GM12878 (cell line): Measurements from ENCODE around the gene TRIM28. TPM values are rescaled to one million over a fixed set of nuclear protein-coding genes. Genes with fewer than 3 reads are reported as not detected.

Source experiments
- ASH2L ChIP-seq: fragments of 300-600, 200-600 bp; sonication (generic); IDR thresholded peaks from 2 replicates; pipeline ENCODE4 v1.6.1; 2017; ENCODE audit warnings: low read depth, mild to moderate bottlenecking, borderline replicate concordance
- BACH1 ChIP-seq: fragments of 450-650 bp; IDR thresholded peaks from 2 replicates; pipeline ENCODE4 v1.6.1; 2017; ENCODE audit warnings: mild to moderate bottlenecking, borderline replicate concordance
- CEBPB ChIP-seq, 2 experiments: fragments of 150-350 bp in 1 of 2; IDR thresholded peaks; 2 replicates each; pipeline ENCODE4 v1.6.1; 2012 to 2014; ENCODE audit warnings: low read depth in 2 of 2, low read length in 2 of 2, borderline replicate concordance in 1 of 2, inconsistent platforms in 1 of 2
- CHD1 ChIP-seq: IDR thresholded peaks from 2 replicates; pipeline ENCODE4 v1.6.1; 2012; ENCODE audit warnings: low read depth, low read length, improper control_type of control experiment
- E2F8 ChIP-seq: fragments of 450-650 bp; IDR thresholded peaks from 2 replicates; pipeline ENCODE4 v1.6.1; 2018; ENCODE audit warnings: mild to moderate bottlenecking, low read depth, moderate library complexity; ENCODE audit not compliant: partially characterized antibody
- FOXM1 ChIP-seq: IDR thresholded peaks from 2 replicates; pipeline ENCODE4 v1.6.1; 2012; ENCODE audit warnings: low read depth, mild to moderate bottlenecking, inconsistent platforms, low read length, moderate library complexity
- HSF1 ChIP-seq: fragments of 150-350 bp; IDR thresholded peaks from 2 replicates; pipeline ENCODE4 v1.6.1; 2014; ENCODE audit warnings: mild to moderate bottlenecking, low read depth, low read length
- JUNB ChIP-seq: IDR thresholded peaks from 2 replicates; pipeline ENCODE4 v1.6.1; 2016; ENCODE audit warnings: antibody characterized with exemption, mild to moderate bottlenecking
- KLF5 ChIP-seq: fragments of 450-650 bp; IDR thresholded peaks from 2 replicates; pipeline ENCODE4 v1.6.1; 2014; ENCODE audit warnings: mild to moderate bottlenecking; ENCODE audit not compliant: partially characterized antibody
- MTA2 ChIP-seq: fragments of 450-650 bp; IDR thresholded peaks from 2 replicates; pipeline ENCODE4 v1.6.1; 2016; ENCODE audit warnings: low read depth, mild to moderate bottlenecking, moderate library complexity
- NFXL1 ChIP-seq: fragments of 450-650 bp; IDR thresholded peaks from 2 replicates; pipeline ENCODE4 v1.6.1; 2017; ENCODE audit warnings: antibody characterized with exemption, mild to moderate bottlenecking, borderline replicate concordance
- NFYA ChIP-seq: IDR thresholded peaks from 2 replicates; pipeline ENCODE4 v1.6.1; 2011; ENCODE audit warnings: low read depth, mild to moderate bottlenecking, low read length, improper control_type of control experiment, borderline replicate concordance
- PAX5 ChIP-seq: IDR thresholded peaks from 2 replicates; pipeline ENCODE4 v1.6.1; 2011; ENCODE audit warnings: low read depth, low read length, borderline replicate concordance
- PRDM15 ChIP-seq: fragments of 450-650 bp; formaldehyde crosslinking; IDR thresholded peaks from 2 replicates; pipeline ENCODE4 v1.4.0; 2020; ENCODE audit warnings: mild to moderate bottlenecking, moderate library complexity
- RELB ChIP-seq: fragments of 450-650 bp; IDR thresholded peaks from 2 replicates; pipeline ENCODE4 v1.6.1; 2017; ENCODE audit warnings: low read depth, mild to moderate bottlenecking, moderate library complexity
- ZBTB4 ChIP-seq: fragments of 450-650 bp; formaldehyde crosslinking; IDR thresholded peaks from 2 replicates; pipeline ENCODE4 v1.4.0; 2022; ENCODE audit warnings: mild to moderate bottlenecking, moderate library complexity
- polyA plus RNA-seq, 11 experiments: library from polyadenylated mRNA; depleted of rRNA in 4 of 11; unstranded in 6 of 11; stranded (reverse) in 5 of 11; fragments of >200 nt; fragmentation: Nextera tagmentation in 4 of 11; fragmentation: Illumina TruSeq in 1 of 11; extraction: Ambion mirVana in 4 of 11; extraction: Trizol in 1 of 11; gene quantifications; 1 replicate in 1 of 11; 2 replicates in 10 of 11; pipeline versions ENCODE4 v1.2.1 to v1.2.3, GENCODE V29; 2011 to 2016; ENCODE audit warnings: inconsistent platforms in 2 of 11, missing spikeins in 2 of 11, low read depth in 1 of 11
- total RNA-seq, 4 experiments: library from RNA; depleted of rRNA in 3 of 4; stranded (reverse); fragments of >200 nt in 3 of 4; fragmentation: Illumina TruSeq in 1 of 4; extraction: Trizol in 1 of 4; gene quantifications; 2 replicates each; pipeline versions ENCODE4 v1.2.1 to v1.2.3, GENCODE V29; 2013 to 2021

TRIM28 gene
- total and polyA plus RNA-seq, 10 of the 15 experiments (the other 5 are each of a cell fraction or from before 2014, with no cell fraction given) = 5.0 to 650 (median 296) TPM

GRCh38 chr19:58544591-58545285 is 874 bp downstream of the TRIM28 start (continued):
- TF ChIP-seq PAX5 = no peak
- TF ChIP-seq E2F8 = no peak
- no peak for TF ChIP-seq MTA2
- no peak for TF ChIP-seq KLF5
- TF ChIP-seq CEBPB (IDR thresholded peaks at IDR 0.05; ENCODE audit: borderline replicate concordance in 1 of 2, low read depth in 2 of 2, low read length in 2 of 2) = no peak
- TF ChIP-seq CHD1 = no peak
- TF ChIP-seq BACH1 = no peak
- 0 out of 2 replicates have a peak, but pooled peaks have one; percentile 28 for TF ChIP-seq ASH2L
- TF ChIP-seq FOXM1 = no peak
- TF ChIP-seq JUNB = no peak
- no peak for TF ChIP-seq ZBTB4 (CRISPR knock-in tag)
- no peak for TF ChIP-seq NFYA
- no peak for TF ChIP-seq RELB
- TF ChIP-seq PRDM15 (CRISPR knock-in tag) = no peak
- TF ChIP-seq HSF1 = no peak
- no peak for TF ChIP-seq NFXL1
